HEK293 (cell line): ENCODE results near the gene MLLT3.

Experiments
- CTCF ChIA-PET: fragments of 350-600 bp; formaldehyde crosslinking; extraction: SDS; loops from one replicate; lab custom pipeline; 2021; ENCODE audit warnings: antibody characterized with exemption; lab: Yijun Ruan, JAX
- POLR2A ChIA-PET: fragments of 300-600 bp; formaldehyde crosslinking; extraction: SDS; loops from one replicate; lab custom pipeline; 2020; ENCODE audit warnings: antibody characterized with exemption, inconsistent platforms; lab: Yijun Ruan, JAX
- H3K27ac ChIP-seq: fragments of 200-500 bp; sonication (Bioruptor generic); 2 replicates; pipeline ENCODE4 v1.5.1; 2014; ENCODE audit warnings: low read depth, low read length, control low read depth, inconsistent platforms; ENCODE audit errors: extremely low read depth
- H3K36me3 ChIP-seq, 2 experiments: fragments of 200-500 bp in 1 of 2; sonication (Bioruptor generic) in 1 of 2; 1 replicate in 1 of 2; 2 replicates in 1 of 2; pipeline ENCODE4 v1.5.1; 2014 to 2017; ENCODE audit warnings: inconsistent platforms in 2 of 2, low read length in 2 of 2; ENCODE audit not compliant: control insufficient read depth in 2 of 2, insufficient read depth in 1 of 2
- H3K4me1 ChIP-seq: fragments of 200-500 bp; sonication (Bioruptor generic); 2 replicates; pipeline ENCODE4 v1.5.1; 2014; ENCODE audit warnings: mild to moderate bottlenecking, low read length, inconsistent platforms; ENCODE audit not compliant: control insufficient read depth, insufficient read depth
- H3K4me3 ChIP-seq: 2 replicates; pipeline ENCODE4 v1.5.1; 2011; ENCODE audit warnings: low read depth, mild to moderate bottlenecking, control low read depth, low read length, moderate library complexity
- H3K9me3 ChIP-seq: fragments of 200-500 bp; sonication (Bioruptor generic); 2 replicates; pipeline ENCODE4 v1.5.1; 2014; ENCODE audit warnings: low read depth, low read length, inconsistent platforms; ENCODE audit not compliant: control insufficient read depth, insufficient read depth
- EGR2 ChIP-seq: fragments of 450-650 bp; formaldehyde crosslinking; IDR thresholded peaks from 2 replicates; pipeline ENCODE4 v1.5.1; 2016; ENCODE audit warnings: low read depth, missing biosample characterization, missing genetic modification characterization
- GFI1B ChIP-seq: fragments of 450-650 bp; formaldehyde crosslinking; IDR thresholded peaks from 2 replicates; pipeline ENCODE4 v1.5.1; 2016; ENCODE audit warnings: missing biosample characterization, missing genetic modification characterization
- GLI4 ChIP-seq: fragments of 450-650 bp; formaldehyde crosslinking; IDR thresholded peaks from 2 replicates; pipeline ENCODE4 v1.5.1; 2016; ENCODE audit warnings: missing biosample characterization, missing genetic modification characterization
- GLIS1 ChIP-seq: fragments of 450-650 bp; formaldehyde crosslinking; IDR thresholded peaks from 2 replicates; pipeline ENCODE4 v1.5.1; 2016; ENCODE audit warnings: missing biosample characterization, missing genetic modification characterization
- HOXC10 ChIP-seq: sonication (generic); formaldehyde crosslinking; IDR thresholded peaks from 2 replicates; pipeline ENCODE4 v1.8.1; 2023; ENCODE audit warnings: mild to moderate bottlenecking, missing genetic modification reagents
- PRDM1 ChIP-seq: fragments of 450-650 bp; formaldehyde crosslinking; IDR thresholded peaks from 2 replicates; pipeline ENCODE4; 2016; ENCODE audit warnings: missing biosample characterization, missing genetic modification characterization
- SALL2 ChIP-seq: fragments of 450-650 bp; formaldehyde crosslinking; IDR thresholded peaks from 2 replicates; pipeline ENCODE4 v1.5.0; 2017; ENCODE audit warnings: missing biosample characterization, mild to moderate bottlenecking, missing genetic modification characterization, borderline replicate concordance
- YY2 ChIP-seq: fragments of 450-650 bp; formaldehyde crosslinking; IDR thresholded peaks from 2 replicates; pipeline ENCODE4 v1.5.1; 2016; ENCODE audit warnings: missing biosample characterization, missing genetic modification characterization
- ZBTB8A ChIP-seq: fragments of 450-650 bp; formaldehyde crosslinking; IDR thresholded peaks from 2 replicates; pipeline ENCODE4 v1.5.1; 2016; ENCODE audit warnings: missing biosample characterization, missing genetic modification characterization
- ZFHX2 ChIP-seq: fragments of 450-650 bp; formaldehyde crosslinking; conservative IDR thresholded peaks from 2 replicates; pipeline ENCODE4 v1.5.1; 2016; ENCODE audit warnings: missing biosample characterization, missing genetic modification characterization
- ZFP69B ChIP-seq: fragments of 450-650 bp; formaldehyde crosslinking; IDR thresholded peaks from 2 replicates; pipeline ENCODE4 v1.5.1; 2016; ENCODE audit warnings: missing biosample characterization, missing genetic modification characterization
- ZNF274 ChIP-seq, 2 experiments: fragments of 200-500 bp in 1 of 2; fragments of 450-650 bp in 1 of 2; sonication (Bioruptor generic) in 1 of 2; formaldehyde crosslinking in 1 of 2; IDR thresholded peaks; 2 replicates each; pipeline versions ENCODE4 v1.5.1 to v1.6.1; 2014 to 2016; ENCODE audit warnings: borderline replicate concordance in 1 of 2, inconsistent platforms in 1 of 2, low read length in 1 of 2, missing biosample characterization in 1 of 2, missing genetic modification characterization in 1 of 2
- ZNF48 ChIP-seq: fragments of 450-650 bp; formaldehyde crosslinking; IDR thresholded peaks from 2 replicates; pipeline ENCODE4 v1.5.1; 2016; ENCODE audit warnings: missing biosample characterization, missing genetic modification characterization
- ZNF510 ChIP-seq: fragments of 450-650 bp; formaldehyde crosslinking; IDR thresholded peaks from 2 replicates; pipeline ENCODE4 v1.5.1; 2018; ENCODE audit warnings: mild to moderate bottlenecking, missing genetic modification characterization, missing biosample characterization; ENCODE audit not compliant: insufficient replicate concordance
- ZNF530 ChIP-seq: fragments of 450-650 bp; formaldehyde crosslinking; IDR thresholded peaks from 2 replicates; pipeline ENCODE4 v1.5.1; 2016; ENCODE audit warnings: low read depth, missing biosample characterization, missing genetic modification characterization
- ZNF549 ChIP-seq: fragments of 450-650 bp; IDR thresholded peaks from 2 replicates; pipeline ENCODE4 v1.5.1; 2018; ENCODE audit warnings: missing biosample characterization, missing genetic modification characterization, mild to moderate bottlenecking, inconsistent platforms, moderate library complexity
- ZNF560 ChIP-seq: fragments of 450-650 bp; formaldehyde crosslinking; IDR thresholded peaks from 2 replicates; pipeline ENCODE4 v1.5.1; 2017; ENCODE audit warnings: missing biosample characterization, missing genetic modification characterization, borderline replicate concordance
- ZNF561 ChIP-seq: fragments of 450-650 bp; IDR thresholded peaks from 2 replicates; pipeline ENCODE4 v1.5.1; 2018; ENCODE audit warnings: missing biosample characterization, missing genetic modification characterization, borderline replicate concordance
- ZNF707 ChIP-seq: fragments of 450-650 bp; formaldehyde crosslinking; IDR thresholded peaks from 2 replicates; pipeline ENCODE4 v1.5.1; 2016; ENCODE audit warnings: missing biosample characterization, missing genetic modification characterization
- ZNF747 ChIP-seq: fragments of 450-650 bp; formaldehyde crosslinking; IDR thresholded peaks from 2 replicates; pipeline ENCODE4 v1.5.1; 2016; ENCODE audit warnings: missing biosample characterization, missing genetic modification characterization
- ZNF837 ChIP-seq: fragments of 450-650 bp; formaldehyde crosslinking; IDR thresholded peaks from 2 replicates; pipeline ENCODE4 v1.5.1; 2016; ENCODE audit warnings: missing biosample characterization, missing genetic modification characterization
- ZSCAN16 ChIP-seq: fragments of 450-650 bp; formaldehyde crosslinking; IDR thresholded peaks from 2 replicates; pipeline ENCODE4 v1.5.1; 2016; ENCODE audit warnings: missing biosample characterization, missing genetic modification characterization
- TF ChIP-seq, protein P1 (sequence below): fragments of 450-650 bp; formaldehyde crosslinking; IDR thresholded peaks from 2 replicates; pipeline ENCODE4 v1.5.1; 2016; ENCODE audit warnings: missing biosample characterization, missing genetic modification characterization, low read depth
- TF ChIP-seq, protein P2 (sequence below): fragments of 450-650 bp; formaldehyde crosslinking; IDR thresholded peaks from 2 replicates; pipeline ENCODE4 v1.5.1; 2016; ENCODE audit warnings: missing biosample characterization, missing genetic modification characterization
- TF ChIP-seq, protein P3 (sequence below): fragments of 450-650 bp; formaldehyde crosslinking; IDR thresholded peaks from 2 replicates; pipeline ENCODE4 v1.5.1; 2017; ENCODE audit warnings: missing biosample characterization, missing genetic modification characterization
- TF ChIP-seq, protein P4 (sequence below): fragments of 450-650 bp; formaldehyde crosslinking; IDR thresholded peaks from 2 replicates; pipeline ENCODE4 v1.5.1; 2016; ENCODE audit warnings: missing biosample characterization, missing genetic modification characterization

MLLT3 gene

DNA sequence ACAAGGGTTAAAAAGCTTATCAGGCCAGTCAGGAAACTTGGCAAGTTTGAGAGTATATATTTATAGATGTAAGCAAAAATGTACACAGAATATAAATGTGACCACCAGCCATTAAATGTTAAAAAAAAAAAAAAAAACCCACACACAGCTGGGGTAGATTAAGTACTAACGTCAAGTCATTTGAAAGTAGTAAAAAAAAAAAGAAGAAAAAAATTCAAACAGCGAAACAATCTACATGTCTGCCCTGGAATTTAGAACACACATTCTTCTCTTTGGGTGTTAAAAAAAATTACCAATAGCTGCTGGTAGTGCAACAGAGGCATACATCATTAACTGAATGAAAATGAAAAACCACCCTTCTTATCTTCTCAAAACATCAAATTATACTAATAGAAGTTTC, 269.7 kb downstream of the MLLT3 start:
- Histone ChIP-seq H3K4me1 (peaks cover 11% of the 10 kb centered on the region), H3K4me3 (no peak overlapping the region), H3K27ac (no peak overlapping the region), H3K36me3 (peaks cover 0 to 24% of the 10 kb centered on the region in 2 experiments; a peak in 1 of 3 replicates), H3K9me3 (no peaks in the 10 kb centered on the region)
- POLR2A ChIA-PET = no interaction called here
- TF ChIP-seq ZNF510 (tag by site-specific recombination) (no peak), ZNF549 (tag by site-specific recombination) (no peak), YY2 (tag by site-specific recombination) (no peak), ZNF530 (tag by site-specific recombination) (no peak), GFI1B (tag by site-specific recombination) (no peak), ZNF48 (tag by site-specific recombination) (no peak), ZNF747 (tag by site-specific recombination) (no peak), ZNF560 (no peak), GLIS1 (tag by site-specific recombination) (no peak)
- TF ChIP-seq, protein P1, sequence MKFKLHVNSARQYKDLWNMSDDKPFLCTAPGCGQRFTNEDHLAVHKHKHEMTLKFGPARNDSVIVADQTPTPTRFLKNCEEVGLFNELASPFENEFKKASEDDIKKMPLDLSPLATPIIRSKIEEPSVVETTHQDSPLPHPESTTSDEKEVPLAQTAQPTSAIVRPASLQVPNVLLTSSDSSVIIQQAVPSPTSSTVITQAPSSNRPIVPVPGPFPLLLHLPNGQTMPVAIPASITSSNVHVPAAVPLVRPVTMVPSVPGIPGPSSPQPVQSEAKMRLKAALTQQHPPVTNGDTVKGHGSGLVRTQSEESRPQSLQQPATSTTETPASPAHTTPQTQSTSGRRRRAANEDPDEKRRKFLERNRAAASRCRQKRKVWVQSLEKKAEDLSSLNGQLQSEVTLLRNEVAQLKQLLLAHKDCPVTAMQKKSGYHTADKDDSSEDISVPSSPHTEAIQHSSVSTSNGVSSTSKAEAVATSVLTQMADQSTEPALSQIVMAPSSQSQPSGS (tag by site-specific recombination) = no peak
- CTCF ChIA-PET = interaction anchor here (0.6 to 0.8 kb wide), 2 partner anchors 18 to 895 kb away, joined by 3 read pairs; no protein-coding TSS in a partner anchor

DNA sequence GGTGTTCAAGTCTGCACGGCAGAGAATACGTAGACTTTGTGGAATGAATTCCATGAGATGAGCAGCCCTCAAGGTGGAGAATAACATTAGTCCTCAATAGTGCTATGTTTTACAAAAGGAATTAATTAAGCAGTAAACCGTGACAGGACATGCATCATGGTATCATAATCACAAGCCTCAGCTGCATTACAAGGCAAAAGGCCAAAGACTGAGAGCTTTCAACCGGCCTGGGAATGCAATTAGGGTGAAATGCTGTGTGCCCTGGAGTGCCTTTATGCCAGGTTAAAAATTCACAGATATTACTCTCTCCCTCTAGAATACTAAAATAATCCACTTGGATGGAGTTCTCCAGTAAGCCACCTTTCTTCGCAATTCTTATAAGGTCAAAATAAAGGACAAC, 270.6 kb downstream of the MLLT3 start:
- ChIA-PET CTCF (no interaction called here), POLR2A (no interaction called here)
- no peak overlapping the region for H3K27ac ChIP-seq
- H3K4me3 ChIP-seq = no peak overlapping the region
- TF ChIP-seq PRDM1 (tag by site-specific recombination) (no peak), ZSCAN16 (tag by site-specific recombination) (no peak), SALL2 (tag by site-specific recombination) (no peak), ZNF549 (tag by site-specific recombination) (no peak), ZNF274 (IDR thresholded peaks at IDR 0.05; ENCODE audit: low read length) (no peak), ZNF274 (tag by site-specific recombination; IDR thresholded peaks at IDR 0.05; ENCODE audit: borderline replicate concordance) (no peak), EGR2 (tag by site-specific recombination) (no peak), ZBTB8A (tag by site-specific recombination) (no peak), ZNF707 (tag by site-specific recombination) (no peak), GLI4 (tag by site-specific recombination) (no peak), ZFHX2 (no peak)
- TF ChIP-seq, all 188 proteins: peak for 0
- H3K36me3 ChIP-seq = peaks cover 0 to 24% of the 10 kb centered on the region in 2 experiments; a peak in 1 of 3 replicates
- peaks cover 5% of the 10 kb centered on the region for H3K4me1 ChIP-seq
- no peaks in the 10 kb centered on the region for H3K9me3 ChIP-seq

DNA sequence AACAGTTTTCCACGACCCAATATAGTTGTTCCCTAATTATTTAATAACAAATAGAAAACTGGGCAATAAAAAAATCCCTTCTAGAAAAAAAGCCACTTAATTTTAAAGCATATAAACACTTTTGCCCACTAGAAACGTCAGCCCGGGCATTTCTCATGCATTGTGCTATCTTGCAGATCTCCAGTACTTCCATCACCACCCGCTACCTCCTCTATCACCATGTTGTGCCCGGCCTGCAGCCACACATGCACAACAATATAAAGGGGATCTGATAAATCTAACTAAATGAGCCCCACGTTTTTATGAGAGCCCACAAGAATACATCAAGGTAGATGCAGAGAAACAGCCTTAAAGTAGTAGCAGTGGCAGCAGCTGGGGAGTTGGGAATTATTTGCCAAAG, 272.7 kb downstream of the MLLT3 start:
- POLR2A ChIA-PET = no interaction called here
- Histone ChIP-seq H3K9me3 (no peaks in the 10 kb centered on the region), H3K4me3 (no peak overlapping the region), H3K27ac (no peak overlapping the region), H3K36me3 (peaks cover 0 to 36% of the 10 kb centered on the region in 2 experiments; a peak in 1 of 3 replicates), H3K4me1 (no peaks in the 10 kb centered on the region)
- CTCF ChIA-PET = no interaction called here
- TF ChIP-seq HOXC10 (CRISPR knock-in tag) (no peak), ZNF561 (tag by site-specific recombination) (no peak), ZFP69B (tag by site-specific recombination) (no peak), ZNF48 (tag by site-specific recombination) (no peak), ZNF837 (tag by site-specific recombination) (no peak), GLIS1 (tag by site-specific recombination) (no peak)
- TF ChIP-seq, protein P2, sequence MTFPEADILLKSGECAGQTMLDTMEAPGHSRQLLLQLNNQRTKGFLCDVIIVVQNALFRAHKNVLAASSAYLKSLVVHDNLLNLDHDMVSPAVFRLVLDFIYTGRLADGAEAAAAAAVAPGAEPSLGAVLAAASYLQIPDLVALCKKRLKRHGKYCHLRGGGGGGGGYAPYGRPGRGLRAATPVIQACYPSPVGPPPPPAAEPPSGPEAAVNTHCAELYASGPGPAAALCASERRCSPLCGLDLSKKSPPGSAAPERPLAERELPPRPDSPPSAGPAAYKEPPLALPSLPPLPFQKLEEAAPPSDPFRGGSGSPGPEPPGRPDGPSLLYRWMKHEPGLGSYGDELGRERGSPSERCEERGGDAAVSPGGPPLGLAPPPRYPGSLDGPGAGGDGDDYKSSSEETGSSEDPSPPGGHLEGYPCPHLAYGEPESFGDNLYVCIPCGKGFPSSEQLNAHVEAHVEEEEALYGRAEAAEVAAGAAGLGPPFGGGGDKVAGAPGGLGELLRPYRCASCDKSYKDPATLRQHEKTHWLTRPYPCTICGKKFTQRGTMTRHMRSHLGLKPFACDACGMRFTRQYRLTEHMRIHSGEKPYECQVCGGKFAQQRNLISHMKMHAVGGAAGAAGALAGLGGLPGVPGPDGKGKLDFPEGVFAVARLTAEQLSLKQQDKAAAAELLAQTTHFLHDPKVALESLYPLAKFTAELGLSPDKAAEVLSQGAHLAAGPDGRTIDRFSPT (tag by site-specific recombination) = no peak
- TF ChIP-seq, protein P3, sequence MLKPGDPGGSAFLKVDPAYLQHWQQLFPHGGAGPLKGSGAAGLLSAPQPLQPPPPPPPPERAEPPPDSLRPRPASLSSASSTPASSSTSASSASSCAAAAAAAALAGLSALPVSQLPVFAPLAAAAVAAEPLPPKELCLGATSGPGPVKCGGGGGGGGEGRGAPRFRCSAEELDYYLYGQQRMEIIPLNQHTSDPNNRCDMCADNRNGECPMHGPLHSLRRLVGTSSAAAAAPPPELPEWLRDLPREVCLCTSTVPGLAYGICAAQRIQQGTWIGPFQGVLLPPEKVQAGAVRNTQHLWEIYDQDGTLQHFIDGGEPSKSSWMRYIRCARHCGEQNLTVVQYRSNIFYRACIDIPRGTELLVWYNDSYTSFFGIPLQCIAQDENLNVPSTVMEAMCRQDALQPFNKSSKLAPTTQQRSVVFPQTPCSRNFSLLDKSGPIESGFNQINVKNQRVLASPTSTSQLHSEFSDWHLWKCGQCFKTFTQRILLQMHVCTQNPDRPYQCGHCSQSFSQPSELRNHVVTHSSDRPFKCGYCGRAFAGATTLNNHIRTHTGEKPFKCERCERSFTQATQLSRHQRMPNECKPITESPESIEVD (tag by site-specific recombination) = no peak
- TF ChIP-seq, protein P4, sequence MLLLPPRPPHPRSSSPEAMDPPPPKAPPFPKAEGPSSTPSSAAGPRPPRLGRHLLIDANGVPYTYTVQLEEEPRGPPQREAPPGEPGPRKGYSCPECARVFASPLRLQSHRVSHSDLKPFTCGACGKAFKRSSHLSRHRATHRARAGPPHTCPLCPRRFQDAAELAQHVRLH (tag by site-specific recombination) = no peak
